Measurements from ENCODE around the gene SPDYE16.
"Not testable (repeated sequence)": the region's sequence is repeated elsewhere in the genome, so short reads cannot be mapped to it uniquely, and the experiment has no call there.

Gene SPDYE16

GRCh38 chr7:76512941-76513816 lies 29.9 kb downstream of the SPDYE16 start:
- TF ChIP-seq SPI1 (IDR thresholded peaks at IDR 0.05; ENCODE audit: borderline replicate concordance, low read depth) (no peak), GABPA (IDR thresholded peaks at IDR 0.05; ENCODE audit: low read depth) (no peak), POLR2AphosphoS5 (IDR thresholded peaks at IDR 0.05; ENCODE audit: low read depth) (no peak), CTCF (IDR thresholded peaks at IDR 0.05; ENCODE audit: insufficient read depth, low read length) (no peak), REST (IDR thresholded peaks at IDR 0.05; ENCODE audit: insufficient replicate concordance, low read depth) (no peak)
- Histone ChIP-seq H3K27me3 (ENCODE audit: insufficient read depth, poor library complexity, severe bottlenecking) (no peaks in the 10 kb centered on the region), H3K27ac (replicated peaks) (no peak overlapping the region), H3K4me3 (replicated peaks; ENCODE audit: insufficient read depth, low read length) (no peak overlapping the region)
- DNase-seq (ENCODE audit: low read depth in 1 of 2, low spot score in 1 of 2), result no peak

GRCh38 chr7:76511911-76512885 lies 30.9 kb downstream of the SPDYE16 start:
- not testable (repeated sequence) for H3K4me3 ChIP-seq (replicated peaks; ENCODE audit: insufficient read depth, low read length); H3K27ac ChIP-seq (replicated peaks); H3K27me3 ChIP-seq (ENCODE audit: insufficient read depth, poor library complexity, severe bottlenecking); DNase-seq (ENCODE audit: low read depth in 1 of 2, low spot score in 1 of 2)

GRCh38 chr7:76511200-76511910 lies 31.7 kb downstream of the SPDYE16 start:
- not testable (repeated sequence) for DNase-seq (ENCODE audit: low read depth in 1 of 2, low spot score in 1 of 2); H3K27ac ChIP-seq (replicated peaks); H3K4me3 ChIP-seq (replicated peaks; ENCODE audit: insufficient read depth, low read length); H3K27me3 ChIP-seq (ENCODE audit: insufficient read depth, poor library complexity, severe bottlenecking)

- Histone ChIP-seq H3K27me3 (ENCODE audit: insufficient read depth, poor library complexity, severe bottlenecking) (no peaks in the 10 kb centered on the region), H3K27ac (replicated peaks) (no peak within 1 kb of the TSS), H3K4me3 (replicated peaks; ENCODE audit: insufficient read depth, low read length) (no peak within 1 kb of the TSS)
- DNase-seq (ENCODE audit: low read depth in 1 of 2, low spot score in 1 of 2), result no peak
- TF ChIP-seq GABPA (IDR thresholded peaks at IDR 0.05; ENCODE audit: low read depth), result no peak
- no peak for TF ChIP-seq SPI1 (IDR thresholded peaks at IDR 0.05; ENCODE audit: borderline replicate concordance, low read depth)
- TF ChIP-seq CTCF (IDR thresholded peaks at IDR 0.05; ENCODE audit: insufficient read depth, low read length), result no peak
- no peak for TF ChIP-seq POLR2AphosphoS5 (IDR thresholded peaks at IDR 0.05; ENCODE audit: low read depth)
- no peak for TF ChIP-seq REST (IDR thresholded peaks at IDR 0.05; ENCODE audit: insufficient replicate concordance, low read depth)
Measured at GRCh38 chr7:76509931-76510877, 32.9 kb downstream of the SPDYE16 start, which contains the start of gene UPK3B. UPK3B (plus strand) TSS chr7:76510552; CDS start chr7:76510653, 101 bp downstream.
